HEK293T (cell line): ENCODE measurements around the gene LGALS14.

Experiments used
- BHLHE40 ChIP-seq: fragments of 450-650 bp; IDR thresholded peaks from 2 replicates; pipeline ENCODE4 v1.6.1; 2016; ENCODE audit warnings: mild to moderate bottlenecking, moderate library complexity, borderline replicate concordance
- SP1 ChIP-seq: fragments of 450-650 bp; IDR thresholded peaks from 2 replicates; pipeline ENCODE4 v1.6.1; 2017
- SUZ12 ChIP-seq: fragments of 450-650 bp; IDR thresholded peaks from 2 replicates; pipeline ENCODE4 v1.6.1; 2016; ENCODE audit warnings: mild to moderate bottlenecking
- TF ChIP-seq, protein P1 (sequence below): fragments of 450-650 bp; IDR thresholded peaks from 2 replicates; pipeline ENCODE4 v1.6.1; 2016

- no peak for TF ChIP-seq SP1
- TF ChIP-seq, protein P1, sequence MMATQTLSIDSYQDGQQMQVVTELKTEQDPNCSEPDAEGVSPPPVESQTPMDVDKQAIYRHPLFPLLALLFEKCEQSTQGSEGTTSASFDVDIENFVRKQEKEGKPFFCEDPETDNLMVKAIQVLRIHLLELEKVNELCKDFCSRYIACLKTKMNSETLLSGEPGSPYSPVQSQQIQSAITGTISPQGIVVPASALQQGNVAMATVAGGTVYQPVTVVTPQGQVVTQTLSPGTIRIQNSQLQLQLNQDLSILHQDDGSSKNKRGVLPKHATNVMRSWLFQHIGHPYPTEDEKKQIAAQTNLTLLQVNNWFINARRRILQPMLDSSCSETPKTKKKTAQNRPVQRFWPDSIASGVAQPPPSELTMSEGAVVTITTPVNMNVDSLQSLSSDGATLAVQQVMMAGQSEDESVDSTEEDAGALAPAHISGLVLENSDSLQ, result no peak
- no peak for TF ChIP-seq BHLHE40
- TF ChIP-seq SUZ12, result no peak
Observed at GRCh38 chr19:39705578-39706188, 1.4 kb downstream of the LGALS14 start.
